ENCODE results near the gene TAGLN2. TPM values are rescaled to one million over a fixed set of nuclear protein-coding genes. Genes with fewer than 3 reads are reported as not detected.

The TAGLN2 gene
- total RNA-seq, 1 donor from 2014 or later, result 110 TPM

DNA sequence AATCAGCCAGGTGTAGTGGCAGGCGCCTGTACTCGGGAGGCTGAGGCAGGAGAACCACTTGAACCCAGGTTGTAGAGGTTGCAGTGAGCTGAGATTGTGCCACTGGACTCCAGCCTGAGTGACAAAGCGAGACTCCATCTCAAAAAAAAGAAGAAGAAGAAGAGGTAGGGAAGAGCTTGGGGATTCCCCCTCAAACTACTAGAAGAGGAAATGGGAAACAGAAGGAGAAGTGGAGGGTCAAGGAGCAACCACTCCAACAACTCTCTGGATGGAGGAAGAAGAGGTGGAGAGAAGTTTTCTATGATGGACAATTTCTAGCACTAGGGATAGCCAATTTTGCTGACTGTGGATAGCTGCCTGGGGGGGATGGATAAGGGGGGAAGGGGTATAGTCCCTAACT lies 43.6 kb upstream of the TAGLN2 start:
- Histone ChIP-seq H3K27me3 (ENCODE audit: low read depth) (peaks cover 6% of the 10 kb centered on the region), H3K27ac (replicated peaks) (no peak overlapping the region), H3K4me3 (no peak overlapping the region), H3K9me3 (replicated peaks) (no peaks in the 10 kb centered on the region), H3K36me3 (no peaks in the 10 kb centered on the region), H3K4me1 (peaks cover 13% of the 10 kb centered on the region)
- no peak for TF ChIP-seq CTCF (IDR thresholded peaks at IDR 0.05; ENCODE audit: borderline replicate concordance)
- intact Hi-C loops (cut with micrococcal nuclease), result no loop called here
- DNase-seq, result no peak

DNA sequence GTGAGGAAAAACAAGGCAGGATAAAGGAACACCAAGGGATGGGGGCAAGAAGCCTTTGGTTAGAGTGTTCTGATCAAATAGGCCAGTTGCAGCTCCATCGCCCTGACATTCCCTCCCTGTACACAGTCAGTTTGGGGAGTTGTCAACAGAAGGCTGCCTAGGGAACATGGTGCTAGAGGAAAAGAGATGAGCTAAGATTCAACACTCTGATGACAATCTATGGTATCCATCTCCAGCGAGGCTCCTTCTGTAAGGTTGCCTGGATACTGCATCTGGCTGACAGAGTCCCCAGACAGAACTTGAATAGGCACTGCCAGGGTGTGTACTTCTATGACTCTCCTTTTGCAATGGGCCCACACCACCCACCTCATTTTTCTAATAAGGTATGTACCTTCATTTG lies 40.0 kb upstream of the TAGLN2 start:
- TF ChIP-seq CTCF (IDR thresholded peaks at IDR 0.05; ENCODE audit: borderline replicate concordance), result no peak
- intact Hi-C loops (cut with micrococcal nuclease), result no loop called here
- H3K27ac ChIP-seq (replicated peaks), result no peak overlapping the region
- no peak for DNase-seq
- peaks cover 1% of the 10 kb centered on the region for H3K4me1 ChIP-seq
- no peaks in the 10 kb centered on the region for H3K9me3 ChIP-seq (replicated peaks)
- no peaks in the 10 kb centered on the region for H3K36me3 ChIP-seq
- peaks cover 15% of the 10 kb centered on the region for H3K27me3 ChIP-seq (ENCODE audit: low read depth)
- H3K4me3 ChIP-seq, result no peak overlapping the region

DNA sequence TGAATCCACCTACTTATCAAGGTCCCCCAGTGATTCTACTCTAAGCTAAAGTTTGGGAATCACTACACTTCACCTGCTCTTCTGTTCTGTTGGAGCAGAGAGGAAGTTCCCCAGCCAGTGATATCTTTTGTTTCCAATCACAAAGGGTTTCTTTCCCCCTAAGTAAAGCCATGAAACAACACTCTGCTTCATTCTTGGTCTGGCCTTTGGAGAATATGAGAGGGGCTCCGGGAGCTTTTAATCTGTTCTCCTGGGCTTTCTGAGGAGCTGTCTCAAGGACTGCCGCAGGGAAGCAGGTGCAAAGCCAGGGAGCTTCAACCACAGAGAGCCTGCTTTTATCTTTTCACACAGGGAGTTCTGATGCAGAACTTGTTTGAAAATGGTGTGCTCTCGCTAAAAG lies 38.8 kb upstream of the TAGLN2 start:
- Histone ChIP-seq H3K4me1 (no peaks in the 10 kb centered on the region), H3K27me3 (ENCODE audit: low read depth) (peaks cover 15% of the 10 kb centered on the region), H3K4me3 (no peak overlapping the region), H3K9me3 (replicated peaks) (no peaks in the 10 kb centered on the region), H3K36me3 (no peaks in the 10 kb centered on the region), H3K27ac (replicated peaks) (no peak overlapping the region)
- no peak for TF ChIP-seq CTCF (IDR thresholded peaks at IDR 0.05; ENCODE audit: borderline replicate concordance)
- no peak for DNase-seq
- intact Hi-C loops (cut with micrococcal nuclease), result no loop called here

GRCh38 chr1:159962176-159962575 lies 36.9 kb upstream of the TAGLN2 start:
- peaks cover 15% of the 10 kb centered on the region for H3K27me3 ChIP-seq (ENCODE audit: low read depth)
- H3K9me3 ChIP-seq (replicated peaks), result no peaks in the 10 kb centered on the region
- H3K4me3 ChIP-seq, result no peak overlapping the region
- H3K4me1 ChIP-seq, result no peaks in the 10 kb centered on the region
- H3K27ac ChIP-seq (replicated peaks), result no peak overlapping the region
- intact Hi-C loops (cut with micrococcal nuclease), result no loop called here
- no peak for DNase-seq
- H3K36me3 ChIP-seq, result no peaks in the 10 kb centered on the region
- no peak for TF ChIP-seq CTCF (IDR thresholded peaks at IDR 0.05; ENCODE audit: borderline replicate concordance)

- TF ChIP-seq CTCF (IDR thresholded peaks at IDR 0.05; ENCODE audit: borderline replicate concordance), result no peak
- Histone ChIP-seq H3K4me3 (peak overlapping the region; percentile 32), H3K27ac (replicated peaks) (no peak overlapping the region), H3K9me3 (replicated peaks) (no peaks in the 10 kb centered on the region), H3K27me3 (ENCODE audit: low read depth) (peaks cover 15% of the 10 kb centered on the region), H3K4me1 (no peaks in the 10 kb centered on the region), H3K36me3 (no peaks in the 10 kb centered on the region)
- DNase-seq, result no peak
- intact Hi-C loops (cut with micrococcal nuclease), result no loop called here
Observed at GRCh38 chr1:159961636-159962035, 36.3 kb upstream of the TAGLN2 start.
